Eye (tissue), 1 donor: ENCODE data around the gene AKAP13.
"Not testable (repeated sequence)": the region's sequence is repeated elsewhere in the genome, so short reads cannot be mapped to it uniquely, and the experiment has no call there.

Experiments
- DNase-seq: peaks from one replicate; pipeline ENCODE4 v3.0.0-alpha.2; 2015

Gene AKAP13

GRCh38 chr15:85412066-85412465 is 31.7 kb downstream of the AKAP13 start:
- DNase-seq: peak; percentile 32

- DNase-seq: peak; percentile 51
These were observed 32.8 kb downstream of the AKAP13 start for GRCh38 chr15:85412956-85413854.

GRCh38 chr15:85414037-85414436 is 33.6 kb downstream of the AKAP13 start:
- DNase-seq: no peak

- DNase-seq: no peak
These were observed 34.1 kb downstream of the AKAP13 start for GRCh38 chr15:85414495-85414894.

GRCh38 chr15:85414991-85415390 is 34.6 kb downstream of the AKAP13 start:
- no peak for DNase-seq

- DNase-seq: no peak
These were observed 35.4 kb downstream of the AKAP13 start for GRCh38 chr15:85415783-85416182.

GRCh38 chr15:85417276-85417675 is 36.9 kb downstream of the AKAP13 start:
- no peak for DNase-seq

GRCh38 chr15:85419161-85419560 is 38.8 kb downstream of the AKAP13 start:
- DNase-seq: no peak

GRCh38 chr15:85421116-85421925 is 40.9 kb downstream of the AKAP13 start:
- no peak for DNase-seq

- DNase-seq: no peak
These were observed 42.2 kb downstream of the AKAP13 start for GRCh38 chr15:85422607-85423006.

- no peak for DNase-seq
These were observed 42.9 kb downstream of the AKAP13 start for GRCh38 chr15:85423256-85423655.

GRCh38 chr15:85424154-85424553 is 43.8 kb downstream of the AKAP13 start:
- DNase-seq: no peak

GRCh38 chr15:85426481-85426880 is 46.1 kb downstream of the AKAP13 start:
- no peak for DNase-seq

- DNase-seq: no peak
These were observed 47.1 kb downstream of the AKAP13 start for GRCh38 chr15:85427286-85428028.

- DNase-seq: no peak
These were observed 49.1 kb downstream of the AKAP13 start for GRCh38 chr15:85429522-85429921.

GRCh38 chr15:85430406-85431204 is 50.2 kb downstream of the AKAP13 start:
- no peak for DNase-seq

GRCh38 chr15:85439996-85440395 is 59.6 kb downstream of the AKAP13 start:
- DNase-seq: no peak

GRCh38 chr15:85440451-85440850 is 60.0 kb downstream of the AKAP13 start:
- DNase-seq: no peak

- not testable (repeated sequence) for DNase-seq
These were observed 61.5 kb downstream of the AKAP13 start for GRCh38 chr15:85441854-85442253.

- DNase-seq: no peak
These were observed 62.6 kb downstream of the AKAP13 start for GRCh38 chr15:85443046-85443445.

- DNase-seq: peak; percentile 65
These were observed 63.2 kb downstream of the AKAP13 start for GRCh38 chr15:85443593-85444087.

GRCh38 chr15:85444122-85444745 is 63.8 kb downstream of the AKAP13 start:
- DNase-seq: no peak
